H9 (cell line): ENCODE results near the gene RAB11FIP4. TPM values are rescaled to one million over a fixed set of nuclear protein-coding genes. Genes with fewer than 3 reads are reported as not detected.

ENCODE experiments used
- DNase-seq: peaks from one replicate; pipeline ENCODE4 v3.0.0-alpha.2; 2017
- H2AFZ ChIP-seq: one replicate; pipeline ENCODE4 v1.6.1; 2013; ENCODE audit warnings: mild to moderate bottlenecking, low read length, control low read depth, moderate library complexity
- H2AK5ac ChIP-seq: 2 replicates; pipeline ENCODE4 v1.6.1; 2013; ENCODE audit warnings: low read length, control low read depth, mixed read lengths; ENCODE audit not compliant: insufficient read length
- H2BK120ac ChIP-seq: one replicate; pipeline ENCODE4 v1.6.1; 2013; ENCODE audit warnings: low read depth, mild to moderate bottlenecking, low read length, control low read depth, inconsistent platforms; ENCODE audit not compliant: poor library complexity, severe bottlenecking
- H2BK12ac ChIP-seq: 2 replicates; pipeline ENCODE4 v1.6.1; 2013; ENCODE audit warnings: low read length, control low read depth, mixed read lengths, low read depth; ENCODE audit not compliant: insufficient read length
- H2BK15ac ChIP-seq: 2 replicates; pipeline ENCODE4 v1.6.1; 2013; ENCODE audit warnings: low read depth, low read length, control low read depth
- H2BK20ac ChIP-seq: one replicate; pipeline ENCODE4 v1.6.1; 2013; ENCODE audit warnings: low read depth, mild to moderate bottlenecking, low read length, control low read depth, inconsistent platforms; ENCODE audit not compliant: poor library complexity, severe bottlenecking
- H2BK5ac ChIP-seq: 2 replicates; pipeline ENCODE4 v1.6.1; 2013; ENCODE audit warnings: low read length, control low read depth, mixed read lengths; ENCODE audit not compliant: insufficient read length
- H3K14ac ChIP-seq: 2 replicates; pipeline ENCODE4 v1.6.1; 2013; ENCODE audit warnings: low read length, control low read depth; ENCODE audit not compliant: insufficient read depth
- H3K18ac ChIP-seq: 2 replicates; pipeline ENCODE4 v1.6.1; 2013; ENCODE audit warnings: low read depth, mild to moderate bottlenecking, mixed read lengths, low read length, control low read depth; ENCODE audit not compliant: insufficient read length
- H3K23ac ChIP-seq: 2 replicates; pipeline ENCODE4 v1.6.1; 2013; ENCODE audit warnings: low read length, control low read depth, mixed read lengths, low read depth; ENCODE audit not compliant: insufficient read length
- H3K23me2 ChIP-seq: 2 replicates; pipeline ENCODE4 v1.6.1; 2013; ENCODE audit warnings: low read depth, mild to moderate bottlenecking, mixed read lengths, low read length, control low read depth; ENCODE audit not compliant: insufficient read length, poor library complexity, severe bottlenecking
- H3K27ac ChIP-seq: 2 replicates; pipeline ENCODE4 v1.5.1; 2013; ENCODE audit warnings: low read length, control low read depth, mixed read lengths, low read depth; ENCODE audit not compliant: insufficient read length
- H3K27me3 ChIP-seq: 2 replicates; pipeline ENCODE4 v1.6.1; 2013; ENCODE audit warnings: low read length, control low read depth, inconsistent platforms; ENCODE audit not compliant: insufficient read depth
- H3K4ac ChIP-seq: 2 replicates; pipeline ENCODE4 v1.6.1; 2013; ENCODE audit warnings: low read depth, mild to moderate bottlenecking, control low read depth, inconsistent platforms, low read length, moderate library complexity
- H3K4me1 ChIP-seq: 2 replicates; pipeline ENCODE4 v1.6.1; 2013; ENCODE audit warnings: low read length, control low read depth, inconsistent platforms; ENCODE audit not compliant: insufficient read depth
- H3K4me2 ChIP-seq: 2 replicates; pipeline ENCODE4 v1.6.1; 2013; ENCODE audit warnings: low read length, control low read depth, mixed read lengths; ENCODE audit not compliant: insufficient read length, insufficient read depth
- H3K56ac ChIP-seq: 2 replicates; pipeline ENCODE4 v1.6.1; 2013; ENCODE audit warnings: low read depth, mild to moderate bottlenecking, mixed read lengths, low read length, control low read depth; ENCODE audit not compliant: insufficient read length
- H3K79me1 ChIP-seq: 2 replicates; pipeline ENCODE4 v1.6.1; 2013; ENCODE audit warnings: low read depth, mild to moderate bottlenecking, moderate library complexity, low read length, control low read depth, inconsistent platforms; ENCODE audit not compliant: insufficient read depth, poor library complexity, severe bottlenecking
- H3K79me2 ChIP-seq: 2 replicates; pipeline ENCODE4 v1.6.1; 2013; ENCODE audit warnings: low read length, control low read depth, inconsistent platforms; ENCODE audit not compliant: insufficient read depth
- H3K9ac ChIP-seq: 2 replicates; pipeline ENCODE4 v1.6.1; 2013; ENCODE audit warnings: low read length, control low read depth, mixed read lengths; ENCODE audit not compliant: insufficient read length; ENCODE audit errors: extremely low read depth
- H3K9me3 ChIP-seq: one replicate; pipeline ENCODE4 v1.6.1; 2013; ENCODE audit warnings: low read depth, low read length, inconsistent platforms; ENCODE audit not compliant: control insufficient read depth
- H3T11ph ChIP-seq: one replicate; pipeline ENCODE4 v1.6.1; 2013; ENCODE audit warnings: mild to moderate bottlenecking, low read length, control low read depth, inconsistent platforms
- H4K20me1 ChIP-seq: one replicate; pipeline ENCODE4 v1.6.1; 2013; ENCODE audit not compliant: control insufficient read depth, insufficient read length, insufficient read depth
- H4K5ac ChIP-seq: 2 replicates; pipeline ENCODE4 v1.6.1; 2013; ENCODE audit warnings: low read depth, mild to moderate bottlenecking, mixed read lengths, low read length, control low read depth; ENCODE audit not compliant: insufficient read length
- H4K8ac ChIP-seq: replicated peaks from 2 replicates; pipeline ENCODE4 v1.6.1; 2013; ENCODE audit warnings: low read length, control low read depth, mixed read lengths, low read depth; ENCODE audit not compliant: insufficient read length
- H4K91ac ChIP-seq: 2 replicates; pipeline ENCODE4 v1.6.1; 2013; ENCODE audit warnings: low read depth, mild to moderate bottlenecking, moderate library complexity, mixed read lengths, low read length, control low read depth; ENCODE audit not compliant: insufficient read length
- H3K27ac Mint-ChIP-seq, 3 experiments: 2 replicates in 2 of 3; 3 replicates in 1 of 3; pipeline ENCODE4 v1.8.0; 2020 to 2021; ENCODE audit warnings: mixed read lengths in 3 of 3, mild to moderate bottlenecking in 1 of 3, moderate library complexity in 1 of 3
- H3K27me3 Mint-ChIP-seq: 2 replicates; pipeline ENCODE4 v1.8.0; 2021; ENCODE audit warnings: low read depth, mild to moderate bottlenecking, moderate library complexity, mixed read lengths
- H3K36me3 Mint-ChIP-seq, 3 experiments: 2 replicates in 2 of 3; 3 replicates in 1 of 3; pipeline ENCODE4 v1.8.0; 2020 to 2021; ENCODE audit warnings: low read depth in 3 of 3, mixed read lengths in 3 of 3; ENCODE audit not compliant: insufficient read depth in 1 of 3
- H3K4me1 Mint-ChIP-seq, 2 experiments: 2 replicates each; pipeline ENCODE4 v1.8.0; 2020; ENCODE audit warnings: mixed read lengths in 2 of 2
- H3K4me3 Mint-ChIP-seq, 2 experiments: 2 replicates in 1 of 2; 3 replicates in 1 of 2; pipeline ENCODE4 v1.8.0; 2020 to 2021; ENCODE audit warnings: mild to moderate bottlenecking in 2 of 2, mixed read lengths in 2 of 2, moderate library complexity in 1 of 2
- H3K9me3 Mint-ChIP-seq, 2 experiments: 2 replicates in 1 of 2; 3 replicates in 1 of 2; pipeline ENCODE4 v1.8.0; 2020; ENCODE audit warnings: mild to moderate bottlenecking in 2 of 2, mixed read lengths in 2 of 2, moderate library complexity in 1 of 2
- CTCF ChIP-seq: fragments of 200-600 bp; sonication (generic); conservative IDR thresholded peaks from 3 replicates; pipeline ENCODE4 v1.8.0; 2021; ENCODE audit warnings: antibody characterized with exemption, mild to moderate bottlenecking
- WGBS: extraction: QIAGEN DNeasy Blood & Tissue Kit; methylation state at CpG from one replicate; pipeline ENCODE4 v1.1.7; 2013; ENCODE audit warnings: missing lambda C conversion rate, low lambda C conversion rate, mixed read lengths; ENCODE audit not compliant: insufficient read length; ENCODE audit errors: extremely low coverage; 5-methylcytosine and 5-hydroxymethylcytosine counted together
- total RNA-seq: library from RNA; stranded (reverse); gene quantifications from 2 replicates; pipeline ENCODE4 v1.2.1, GENCODE V29; 2021

RAB11FIP4 gene
- total RNA-seq, 1 experiment from 2014 or later, result 25.7 TPM

DNA sequence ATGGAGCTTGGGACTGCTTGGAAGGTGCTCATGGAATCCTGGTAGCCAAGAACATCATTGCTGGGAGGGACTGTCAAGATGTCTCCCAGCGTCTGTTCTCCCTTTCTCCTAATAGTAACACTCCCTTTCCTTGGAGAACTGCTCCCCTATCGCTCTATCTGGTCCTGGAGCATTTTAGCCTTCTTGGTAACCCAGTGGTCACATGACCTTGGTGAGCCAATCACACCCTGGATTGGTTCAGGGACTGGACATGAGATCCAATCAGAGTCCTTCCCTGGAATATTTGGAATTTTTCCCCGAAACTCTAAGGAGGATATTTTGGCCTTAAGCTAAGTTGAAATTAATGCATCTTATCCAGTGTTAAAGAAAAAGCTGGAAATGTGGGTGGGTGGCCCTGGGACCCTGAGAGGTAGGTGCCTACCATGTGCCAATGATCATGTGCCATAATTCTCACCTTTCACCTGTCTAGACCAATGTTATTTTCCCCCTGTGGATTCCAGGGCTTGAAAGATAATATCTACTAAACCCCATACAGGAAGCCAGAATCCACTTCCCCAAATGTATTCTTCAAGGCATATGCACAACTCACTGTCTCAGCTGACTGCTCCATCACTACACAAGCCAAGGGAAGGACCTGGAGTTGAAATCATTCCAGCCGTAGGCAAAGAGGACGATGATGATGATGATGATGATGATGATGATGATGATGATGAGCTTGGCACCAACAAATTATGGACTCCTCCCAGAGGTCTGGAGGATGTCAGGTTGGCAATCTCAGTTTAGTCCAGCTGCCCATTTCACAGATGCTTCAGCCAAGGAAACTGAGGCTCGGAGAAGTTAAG lies 193.2 kb downstream of the RAB11FIP4 start:
- Histone ChIP-seq H3K27me3 (no peaks in the 10 kb centered on the region), H3K18ac (no peak overlapping the region), H3K23ac (no peak overlapping the region), H3K4me2 (no peak overlapping the region), H4K91ac (no peak overlapping the region), H3K14ac (no peak overlapping the region), H4K20me1 (no peaks in the 10 kb centered on the region), H3K56ac (no peak overlapping the region), H2BK120ac (no peak overlapping the region), H2BK15ac (no peak overlapping the region), H3K9ac (no peak overlapping the region), H3K79me2 (no peaks in the 10 kb centered on the region), H3K4ac (no peak overlapping the region), H2AFZ (no peak overlapping the region), H3K23me2 (no peaks in the 10 kb centered on the region), H4K8ac (no peak overlapping the region), H3K79me1 (no peaks in the 10 kb centered on the region), H2AK5ac (no peak overlapping the region), H2BK20ac (no peak overlapping the region), H3K27ac (no peak overlapping the region), H2BK5ac (no peak overlapping the region), H3K4me1 (no peaks in the 10 kb centered on the region), H4K5ac (no peak overlapping the region), H2BK12ac (no peak overlapping the region), H3T11ph (no peak overlapping the region), H3K9me3 (no peaks in the 10 kb centered on the region)
- DNase-seq, result no peak
- no peaks in the 10 kb centered on the region; the same call in none of the 2 replicates for H3K27me3 Mint-ChIP-seq
- WGBS, result no CpG with 5 or more reads among the region's 6 CpGs
- H3K27ac Mint-ChIP-seq, result no peak overlapping the region; a peak in 2 of 7 replicates
- H3K4me3 Mint-ChIP-seq, result no peak overlapping the region
- H3K4me1 Mint-ChIP-seq, result no peaks in the 10 kb centered on the region
- H3K36me3 Mint-ChIP-seq, result no peaks in the 10 kb centered on the region
- no peaks in the 10 kb centered on the region for H3K9me3 Mint-ChIP-seq
- TF ChIP-seq CTCF, result no peak
